ENCODE measurements around the gene XAB2.

Gene XAB2

GRCh38 chr19:7652061-7652641 is 22.8 kb upstream of the XAB2 start:
- no peaks in the 10 kb centered on the region for H3K36me3 ChIP-seq (ENCODE audit: low read length)
- no peaks in the 10 kb centered on the region for H3K79me2 ChIP-seq (ENCODE audit: insufficient read depth, low read length)
- no peak for TF ChIP-seq EZH2phosphoT487 (conservative IDR thresholded peaks at IDR 0.05; ENCODE audit: low read length)
- peak; percentile 92 for TF ChIP-seq CTCF (IDR thresholded peaks at IDR 0.05; ENCODE audit: insufficient read depth, low read length, poor library complexity, severe bottlenecking)
- H3K27me3 ChIP-seq (ENCODE audit: low read length) = no peaks in the 10 kb centered on the region
- peak overlapping the region; percentile 65 for H3K4me2 ChIP-seq (ENCODE audit: low read depth, low read length, poor library complexity, severe bottlenecking)
- H3K9me3 ChIP-seq (ENCODE audit: insufficient read depth, low read length) = no peaks in the 10 kb centered on the region
- H3K27ac ChIP-seq (ENCODE audit: low read depth, low read length) = no peak overlapping the region
- H3F3A ChIP-seq (ENCODE audit: insufficient read depth) = no peaks in the 10 kb centered on the region
- peak overlapping the region; percentile 69 for H2AFZ ChIP-seq (ENCODE audit: low read depth, low read length, severe bottlenecking)
- no peaks in the 10 kb centered on the region for H3K9me2 ChIP-seq (replicated peaks; ENCODE audit: insufficient read depth, low read length)
- H3K9ac ChIP-seq (ENCODE audit: low read length) = no peak overlapping the region; the same call in 1 of the 2 replicates
- no peak overlapping the region for H3K4me3 ChIP-seq (ENCODE audit: insufficient read depth, low read length, poor library complexity, severe bottlenecking)
- H4K20me1 ChIP-seq (ENCODE audit: low read depth, low read length) = no peaks in the 10 kb centered on the region

GRCh38 chr19:7650148-7650547 is 20.8 kb upstream of the XAB2 start:
- no peak overlapping the region for H3K9ac ChIP-seq (ENCODE audit: low read length)
- H3F3A ChIP-seq (ENCODE audit: insufficient read depth) = no peaks in the 10 kb centered on the region
- no peak overlapping the region for H2AFZ ChIP-seq (ENCODE audit: low read depth, low read length, severe bottlenecking)
- no peak overlapping the region for H3K27ac ChIP-seq (ENCODE audit: low read depth, low read length)
- no peaks in the 10 kb centered on the region for H3K79me2 ChIP-seq (ENCODE audit: insufficient read depth, low read length)
- no peak overlapping the region for H3K4me2 ChIP-seq (ENCODE audit: low read depth, low read length, poor library complexity, severe bottlenecking)
- H3K9me3 ChIP-seq (ENCODE audit: insufficient read depth, low read length) = no peaks in the 10 kb centered on the region
- TF ChIP-seq CTCF (IDR thresholded peaks at IDR 0.05; ENCODE audit: insufficient read depth, low read length, poor library complexity, severe bottlenecking) (no peak), EZH2phosphoT487 (conservative IDR thresholded peaks at IDR 0.05; ENCODE audit: low read length) (no peak)
- no peaks in the 10 kb centered on the region for H4K20me1 ChIP-seq (ENCODE audit: low read depth, low read length)
- no peaks in the 10 kb centered on the region for H3K27me3 ChIP-seq (ENCODE audit: low read length)
- no peak overlapping the region for H3K4me3 ChIP-seq (ENCODE audit: insufficient read depth, low read length, poor library complexity, severe bottlenecking)
- H3K9me2 ChIP-seq (replicated peaks; ENCODE audit: insufficient read depth, low read length) = no peaks in the 10 kb centered on the region
- no peaks in the 10 kb centered on the region for H3K36me3 ChIP-seq (ENCODE audit: low read length)

- TF ChIP-seq CTCF (IDR thresholded peaks at IDR 0.05; ENCODE audit: insufficient read depth, low read length, poor library complexity, severe bottlenecking) = no peak
- TF ChIP-seq EZH2phosphoT487 (conservative IDR thresholded peaks at IDR 0.05; ENCODE audit: low read length) = no peak
- H3K27me3 ChIP-seq (ENCODE audit: low read length) = no peaks in the 10 kb centered on the region
- H3K4me2 ChIP-seq (ENCODE audit: low read depth, low read length, poor library complexity, severe bottlenecking) = no peak overlapping the region
- H3K9me2 ChIP-seq (replicated peaks; ENCODE audit: insufficient read depth, low read length) = no peaks in the 10 kb centered on the region
- H3K4me3 ChIP-seq (ENCODE audit: insufficient read depth, low read length, poor library complexity, severe bottlenecking) = no peak overlapping the region
- no peaks in the 10 kb centered on the region for H4K20me1 ChIP-seq (ENCODE audit: low read depth, low read length)
- H2AFZ ChIP-seq (ENCODE audit: low read depth, low read length, severe bottlenecking) = no peak overlapping the region
- no peak overlapping the region for H3K27ac ChIP-seq (ENCODE audit: low read depth, low read length)
- H3K9me3 ChIP-seq (ENCODE audit: insufficient read depth, low read length) = no peaks in the 10 kb centered on the region
- no peak overlapping the region for H3K9ac ChIP-seq (ENCODE audit: low read length)
- H3K79me2 ChIP-seq (ENCODE audit: insufficient read depth, low read length) = no peaks in the 10 kb centered on the region
- no peaks in the 10 kb centered on the region for H3F3A ChIP-seq (ENCODE audit: insufficient read depth)
- no peaks in the 10 kb centered on the region for H3K36me3 ChIP-seq (ENCODE audit: low read length)
These were observed 19.1 kb upstream of the XAB2 start for GRCh38 chr19:7648265-7649014.
